GM18907 (cell line): ENCODE results near the gene KCNIP4.

Experiments
- ATAC-seq: cut with Tn5 transposase; IDR thresholded peaks from one replicate; pipeline ENCODE4 v1.9.1; 2021; ENCODE audit warnings: mild to moderate bottlenecking, moderate library complexity; ENCODE audit not compliant: unreplicated experiment

The KCNIP4 gene

DNA sequence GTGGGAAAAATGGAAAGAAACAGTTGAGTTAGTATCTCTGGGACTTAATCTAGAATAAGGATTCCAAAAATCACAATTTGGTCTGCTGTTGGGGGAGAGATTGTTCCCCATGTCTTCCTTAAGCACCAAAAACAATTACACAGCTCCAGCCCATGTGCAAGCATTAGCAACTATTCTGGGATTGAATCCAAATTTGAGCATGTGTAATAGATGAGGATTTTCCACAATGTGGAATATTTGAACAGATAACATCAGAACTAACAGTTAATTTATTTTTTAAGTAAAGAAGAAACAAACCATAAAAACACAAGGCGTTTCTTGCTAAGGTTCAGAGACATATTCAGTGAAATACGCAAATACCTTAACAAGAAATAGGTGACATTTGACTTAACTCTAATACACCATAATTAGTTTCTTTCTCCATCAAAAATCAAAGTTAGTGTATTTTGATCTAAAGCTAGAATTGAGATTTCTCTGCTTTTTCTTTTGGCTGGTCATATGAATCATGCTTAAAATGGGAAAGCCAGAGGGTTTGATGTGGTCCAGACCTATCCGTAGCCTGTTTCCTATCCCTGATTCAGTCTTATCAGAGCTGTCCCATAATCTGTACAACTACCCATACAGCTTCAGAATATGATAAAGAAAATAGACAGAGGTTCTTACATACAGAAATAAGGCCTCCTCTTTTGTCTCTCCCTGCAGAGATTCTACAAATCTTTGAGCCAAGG is 834.9 kb downstream of the KCNIP4 start:
- ATAC-seq = no peak

- no peak for ATAC-seq
These were observed 845.9 kb downstream of the KCNIP4 start for GRCh38 chr4:21102667-21103066.

- no peak for ATAC-seq
These were observed 850.7 kb downstream of the KCNIP4 start for GRCh38 chr4:21097865-21098264.

- no peak for ATAC-seq
These were observed 851.5 kb downstream of the KCNIP4 start for GRCh38 chr4:21097026-21097425.

DNA sequence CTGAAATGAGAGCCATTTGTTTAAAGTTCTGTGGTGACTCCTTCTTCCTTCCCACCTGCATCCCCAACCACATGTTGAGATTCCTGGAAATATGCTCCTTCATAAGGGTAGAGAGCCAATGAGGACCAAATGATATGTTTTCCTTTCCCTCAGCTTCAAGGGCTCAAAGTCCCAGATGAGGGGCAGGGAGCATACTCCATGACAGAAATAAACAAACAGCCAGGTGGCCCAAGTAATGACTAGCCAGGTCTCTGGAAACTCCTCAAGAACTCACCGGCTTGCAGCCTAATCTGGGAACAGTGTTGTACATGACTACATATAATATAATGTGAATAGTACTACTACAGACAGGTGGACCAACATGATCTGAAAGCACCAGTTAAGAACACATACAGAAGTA is 856.0 kb downstream of the KCNIP4 start:
- no peak for ATAC-seq

DNA sequence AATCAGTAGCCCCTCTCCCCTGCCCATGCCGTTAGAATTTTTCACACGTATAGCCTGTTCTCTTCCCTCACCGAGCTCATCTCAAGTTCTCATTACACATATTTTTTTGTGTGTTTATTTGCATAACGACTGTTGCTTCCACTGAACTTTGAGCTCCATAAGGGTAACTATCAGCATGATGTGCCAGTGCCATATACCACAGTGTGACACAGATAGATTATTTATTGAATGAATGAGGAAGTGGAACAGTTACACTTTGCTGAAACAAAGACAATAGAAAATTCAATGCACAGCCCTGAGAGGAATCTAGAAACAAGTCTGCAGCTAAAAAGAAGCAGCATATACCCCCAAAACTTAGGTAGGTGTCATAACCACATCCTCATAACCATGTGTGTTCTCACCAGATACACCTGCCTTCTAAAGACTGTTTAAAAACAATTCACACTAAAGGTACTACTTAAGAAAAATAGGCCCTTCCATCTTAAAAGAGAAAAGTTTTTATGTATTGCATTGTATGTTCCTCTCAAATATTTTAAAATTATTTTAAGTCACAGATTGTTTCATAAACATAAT is 858.4 kb downstream of the KCNIP4 start:
- ATAC-seq = no peak

GRCh38 chr4:21083413-21083812 is 865.2 kb downstream of the KCNIP4 start:
- no peak for ATAC-seq

GRCh38 chr4:21077967-21078366 is 870.6 kb downstream of the KCNIP4 start:
- ATAC-seq = no peak

DNA sequence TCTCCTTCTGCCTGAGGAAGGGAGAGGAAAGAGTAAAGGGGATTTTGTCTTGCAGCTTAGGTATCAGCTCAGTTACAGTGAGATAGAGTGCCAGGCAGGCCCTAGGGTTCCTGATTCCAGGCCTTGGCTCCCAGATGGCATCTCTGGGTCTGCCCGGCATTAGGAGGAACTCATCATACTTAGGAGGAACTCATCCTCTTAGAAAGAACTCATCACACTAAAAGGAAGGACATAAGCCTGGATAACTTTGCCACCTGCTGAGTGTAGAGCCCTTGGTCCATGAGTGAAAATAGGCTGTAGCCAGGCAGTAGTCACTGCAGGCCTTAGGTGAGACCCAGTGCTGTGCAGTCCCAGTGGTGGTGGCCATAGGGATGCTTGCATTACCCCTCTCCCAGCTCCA is 881.2 kb downstream of the KCNIP4 start:
- ATAC-seq = no peak

DNA sequence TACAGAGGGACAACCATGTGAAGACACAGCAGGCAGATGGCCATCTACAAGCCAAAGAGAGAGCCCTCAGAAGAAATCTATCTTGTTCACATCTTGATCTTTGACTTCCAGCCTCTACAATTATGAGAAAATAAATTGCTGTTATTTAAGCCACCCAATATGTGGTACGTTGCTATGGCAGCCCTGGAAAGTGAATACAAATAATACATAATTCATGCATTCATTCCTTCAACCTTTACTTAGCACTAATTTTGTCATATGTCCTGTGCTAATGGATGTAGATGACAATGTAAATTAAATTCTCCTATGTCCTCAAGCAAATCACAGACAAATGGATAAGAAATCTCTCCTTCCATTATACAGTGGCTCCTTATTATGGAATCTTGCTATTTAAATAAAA is 886.7 kb downstream of the KCNIP4 start:
- no peak for ATAC-seq

GRCh38 chr4:21046141-21046540 is 902.4 kb downstream of the KCNIP4 start:
- no peak for ATAC-seq

DNA sequence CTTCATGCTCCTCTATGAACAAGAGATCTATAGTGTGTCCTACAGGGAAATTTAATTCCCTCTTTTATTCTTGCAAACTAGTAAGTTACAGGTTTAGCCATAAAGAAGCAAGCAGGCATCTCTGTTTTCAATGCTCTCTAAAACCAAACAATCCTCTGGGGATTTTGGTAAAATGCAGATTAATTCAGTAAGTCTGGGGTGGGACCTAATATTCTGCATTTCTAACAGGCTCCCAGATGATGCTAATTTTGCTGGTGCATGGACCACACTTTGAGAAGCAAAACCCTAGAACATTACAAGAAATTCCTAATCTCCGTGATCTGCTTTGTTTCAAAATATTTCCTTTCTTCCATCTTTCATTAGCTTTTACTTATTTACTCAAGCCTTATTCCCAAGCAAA is 903.5 kb downstream of the KCNIP4 start:
- no peak for ATAC-seq

DNA sequence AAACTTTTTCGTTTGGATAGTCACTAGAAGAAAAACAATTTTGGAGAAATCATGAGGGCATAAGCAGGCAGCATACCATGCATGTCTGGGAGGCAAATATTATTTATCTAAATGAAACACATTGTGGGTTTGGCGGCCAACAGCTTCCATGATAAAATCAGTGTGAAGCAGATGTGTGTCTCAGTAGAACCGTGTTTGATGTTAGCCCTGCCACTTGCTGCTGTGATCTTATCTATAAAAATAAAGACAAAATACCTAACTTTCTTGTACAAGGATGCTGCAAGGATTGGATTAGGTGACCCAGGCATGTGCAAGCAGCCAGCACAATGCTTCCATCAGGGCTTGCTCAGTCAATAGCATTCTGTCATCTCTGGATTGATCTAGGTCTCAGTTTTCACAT is 906.9 kb downstream of the KCNIP4 start:
- ATAC-seq = no peak

DNA sequence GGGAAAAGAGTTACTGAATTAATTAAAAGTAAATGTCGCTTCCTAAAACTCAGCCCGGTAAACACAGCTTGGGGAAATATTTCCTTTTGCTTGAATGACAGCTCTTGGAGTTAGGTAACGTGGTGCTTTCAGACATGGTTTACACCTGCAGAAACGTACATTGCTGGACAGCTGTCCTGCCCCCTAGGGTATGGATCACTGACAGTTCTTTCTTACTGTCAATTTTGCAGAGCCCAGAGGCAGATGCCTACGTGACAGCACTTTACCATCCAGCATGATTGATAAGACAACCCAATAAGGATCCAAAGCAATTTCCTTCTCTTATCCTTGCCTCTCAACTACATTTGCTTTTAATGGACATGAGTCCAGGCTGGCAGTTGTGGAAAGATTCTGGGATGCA is 913.8 kb downstream of the KCNIP4 start:
- ATAC-seq = no peak

GRCh38 chr4:21032089-21032645 is 916.4 kb downstream of the KCNIP4 start:
- no peak for ATAC-seq

- ATAC-seq = no peak
These were observed 929.8 kb downstream of the KCNIP4 start for GRCh38 chr4:21018817-21019216.

- ATAC-seq = no peak
These were observed 935.1 kb downstream of the KCNIP4 start for GRCh38 chr4:21013501-21013900.

- no peak for ATAC-seq
These were observed 935.7 kb downstream of the KCNIP4 start for GRCh38 chr4:21012851-21013331.

GRCh38 chr4:21011106-21011505 is 937.5 kb downstream of the KCNIP4 start:
- no peak for ATAC-seq

GRCh38 chr4:21009956-21010355 is 938.6 kb downstream of the KCNIP4 start:
- ATAC-seq = no peak

DNA sequence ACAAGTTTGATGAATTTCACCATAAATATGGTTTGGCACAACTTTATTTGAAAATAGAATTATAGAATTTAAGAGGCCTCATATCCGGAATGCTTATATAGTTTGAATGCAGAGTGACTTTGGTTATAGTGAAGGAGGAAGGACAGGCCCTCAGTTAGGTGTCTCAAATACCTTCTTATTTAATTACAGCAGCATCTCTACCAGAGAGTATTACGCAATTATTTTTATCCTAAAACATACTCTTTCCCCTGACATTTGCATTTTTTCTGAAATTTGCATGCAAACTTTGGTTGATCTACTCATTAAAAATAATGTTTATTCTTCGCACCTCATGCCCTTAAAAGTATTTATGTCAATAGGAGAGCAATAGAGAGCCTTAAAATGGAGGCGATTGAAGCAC is 942.9 kb downstream of the KCNIP4 start:
- ATAC-seq = no peak

DNA sequence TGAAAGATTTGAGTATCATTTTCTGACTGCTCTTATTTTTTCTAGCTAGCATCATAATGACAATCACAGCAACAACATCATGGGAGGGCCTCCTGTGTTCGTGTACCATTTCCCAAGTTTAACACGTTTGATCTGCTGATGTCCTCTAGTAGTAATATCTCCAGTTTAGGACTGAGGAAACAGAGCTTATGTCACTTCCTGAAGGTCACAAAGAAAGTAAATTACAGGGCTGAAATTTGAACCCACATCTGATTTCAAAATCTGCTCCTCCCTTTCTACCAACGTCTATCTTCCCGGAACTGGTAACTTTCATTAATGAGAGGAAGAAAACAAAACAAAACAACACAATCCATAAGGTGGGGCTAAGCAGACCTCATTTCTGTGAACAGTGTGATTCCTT is 945.6 kb downstream of the KCNIP4 start:
- ATAC-seq = no peak
